Stimulated activated CD4-positive, alpha-beta T cell treated with anti-CD3 and anti-CD28 coated beads, Interleukin-4, amount 100 ng/mL, for 1 hour (primary cell): ENCODE results near the gene THY1.
"Not testable (repeated sequence)": the region's sequence is repeated elsewhere in the genome, so short reads cannot be mapped to it uniquely, and the experiment has no call there.

Source experiments
- DNase-seq: peaks from one replicate; pipeline ENCODE4 v3.0.0-alpha.2; 2020

The THY1 gene

DNA sequence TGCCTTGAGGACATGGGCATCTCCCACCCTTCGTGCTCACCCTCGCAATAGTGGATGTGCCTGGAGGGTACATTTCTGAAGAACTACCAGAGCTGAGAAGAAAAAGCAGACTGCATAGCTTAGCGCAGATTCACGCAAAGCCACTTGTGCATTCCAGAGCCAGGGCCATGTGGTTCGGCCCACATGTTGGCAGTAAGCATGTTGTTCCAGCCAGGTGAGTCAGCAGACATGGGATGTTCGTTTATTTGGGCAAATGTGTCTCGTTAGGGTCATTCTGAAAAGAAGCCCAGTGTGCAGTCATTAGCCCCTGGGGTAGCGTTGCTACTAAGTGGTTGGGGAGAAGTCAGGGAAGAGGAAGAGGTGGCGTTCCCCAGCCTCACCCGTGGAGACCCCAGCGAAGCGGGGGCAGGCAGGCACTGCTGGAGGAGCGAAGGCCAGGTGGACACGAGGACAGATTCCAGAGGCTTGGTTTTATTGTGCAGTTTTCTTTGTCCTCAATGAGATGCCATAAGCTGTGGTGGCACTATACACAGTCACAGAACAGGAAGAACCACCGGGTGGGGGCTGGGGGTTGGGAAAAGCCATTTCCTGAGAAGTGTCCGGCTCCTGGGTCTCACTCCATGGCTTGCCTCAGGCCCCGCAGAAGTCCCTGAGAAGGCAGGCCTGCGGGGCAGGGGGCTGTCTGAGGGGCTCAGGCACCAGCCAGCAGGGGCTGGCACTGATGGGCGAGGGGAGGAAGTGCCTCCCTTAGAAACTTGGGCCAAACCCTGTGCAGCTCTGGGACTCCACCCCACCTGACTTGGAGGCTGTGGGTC is 5.0 kb downstream of the THY1 start:
- no peak for DNase-seq

DNA sequence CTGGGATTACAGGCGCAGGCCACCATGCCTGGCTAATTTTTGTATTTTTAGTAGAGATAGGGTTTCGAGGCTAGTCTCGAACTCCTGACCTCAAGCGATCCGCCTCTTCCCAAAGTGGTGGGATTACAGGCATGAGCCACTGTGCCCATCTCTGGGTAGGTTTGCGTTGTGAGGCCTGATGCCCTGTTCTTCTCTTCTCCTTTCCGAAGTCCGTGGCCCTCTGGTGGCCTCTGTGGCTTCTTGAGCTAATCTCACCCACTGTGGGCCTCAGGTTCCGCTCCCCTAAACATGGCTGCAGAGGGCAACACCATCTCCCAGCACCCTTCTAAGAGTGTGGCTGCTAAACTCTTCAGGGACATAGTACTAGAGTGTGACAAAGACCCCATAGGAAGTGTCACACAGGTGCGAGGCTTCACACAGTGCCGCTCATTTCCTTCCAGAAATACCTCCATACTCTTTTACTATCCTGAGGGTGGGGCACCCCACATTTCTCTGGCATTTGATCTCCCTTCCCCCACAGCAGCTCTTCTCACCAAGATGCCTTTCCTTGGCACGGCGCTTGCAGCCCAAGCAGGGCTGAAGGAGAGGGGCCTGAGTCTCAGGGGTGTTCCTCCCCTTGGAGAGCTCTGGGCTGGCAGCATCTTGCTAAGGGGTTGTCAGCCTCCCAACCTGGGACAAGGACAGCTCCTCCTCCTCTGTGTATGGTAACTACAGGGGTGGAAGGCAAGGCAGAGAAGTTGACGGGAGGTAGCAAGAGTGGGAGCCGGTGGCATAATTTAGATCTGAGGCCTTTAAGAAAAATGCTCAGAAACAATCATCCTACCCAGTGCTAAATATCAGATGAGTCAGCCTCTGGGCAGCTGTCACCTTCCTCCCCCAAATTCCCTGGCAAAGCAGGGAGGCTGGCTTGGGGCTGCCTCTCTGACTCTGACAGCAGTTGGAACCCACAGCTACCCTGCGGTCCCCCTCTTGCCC is 6.1 kb downstream of the THY1 start:
- no peak for DNase-seq

- no peak for DNase-seq
Measured at GRCh38 chr11:119415966-119416365, 7.0 kb downstream of the THY1 start.

DNA sequence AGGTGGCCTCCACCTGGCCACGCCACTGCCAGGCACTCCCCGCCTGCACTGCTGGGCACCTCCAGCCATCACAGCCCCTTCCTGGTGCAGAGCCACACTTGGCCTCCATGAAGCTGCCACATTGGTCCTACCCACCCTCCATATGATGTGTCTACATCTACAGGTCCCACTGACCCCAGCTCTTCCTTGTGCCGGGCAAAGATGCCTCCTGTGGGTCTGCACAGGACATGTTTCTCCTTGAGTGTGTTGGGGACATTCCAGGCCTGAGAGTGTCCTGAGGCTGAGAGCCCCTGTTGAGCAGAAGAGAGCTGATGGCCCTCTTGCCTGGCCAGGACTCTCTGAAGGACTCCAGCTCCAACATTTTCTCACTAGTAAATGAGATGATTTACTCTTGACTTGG is 7.5 kb downstream of the THY1 start:
- DNase-seq, result no peak

- no peak for DNase-seq
Measured at GRCh38 chr11:119414734-119415133, 8.2 kb downstream of the THY1 start.

- DNase-seq, result no peak
Measured at GRCh38 chr11:119414321-119414720, 8.7 kb downstream of the THY1 start.

- no peak for DNase-seq
Measured at GRCh38 chr11:119412072-119412471, 10.9 kb downstream of the THY1 start.

GRCh38 chr11:119410501-119410900 is 12.5 kb downstream of the THY1 start:
- no peak for DNase-seq

- DNase-seq, result no peak
Measured at GRCh38 chr11:119409731-119410130, 13.2 kb downstream of the THY1 start.

DNA sequence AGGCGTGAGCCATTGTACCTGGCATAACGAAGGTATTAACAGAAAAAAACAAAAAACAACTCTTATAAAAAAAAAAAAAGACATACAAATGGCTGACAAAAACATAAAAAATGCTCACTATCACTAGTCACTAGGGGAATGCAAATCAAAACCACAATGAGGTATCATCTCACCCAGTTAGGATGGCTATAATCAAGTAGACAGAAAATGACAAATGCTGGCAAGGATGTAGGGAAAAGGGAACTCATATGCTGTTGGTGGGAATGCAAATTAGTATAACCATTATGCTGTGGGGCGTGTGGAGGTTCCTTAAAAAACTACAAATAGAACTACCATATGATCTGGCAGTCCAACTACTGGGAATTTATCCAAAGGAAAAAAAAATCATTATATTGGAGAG is 17.0 kb downstream of the THY1 start:
- DNase-seq, result no peak

DNA sequence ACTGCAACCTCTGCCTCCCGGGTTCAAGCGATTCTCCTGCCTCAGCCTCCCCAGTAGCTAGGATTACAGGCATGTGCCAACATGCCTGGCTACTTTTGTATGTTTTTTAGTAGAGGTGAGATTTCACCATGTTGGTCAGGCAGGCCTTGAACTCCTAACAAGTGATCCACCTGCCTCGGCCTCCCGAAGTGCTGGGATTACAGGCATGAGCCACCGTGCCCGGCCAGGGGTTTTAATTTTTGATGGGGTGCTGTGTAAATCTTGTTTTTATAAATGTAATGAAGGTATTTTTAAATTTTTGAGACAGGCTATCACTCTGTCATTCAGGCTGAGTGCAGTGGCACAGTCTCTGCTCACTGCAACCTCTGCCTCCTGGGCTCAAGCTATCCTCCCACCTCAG is 17.5 kb downstream of the THY1 start:
- not testable (repeated sequence) for DNase-seq

- DNase-seq, result no peak
Measured at GRCh38 chr11:119404872-119405271, 18.1 kb downstream of the THY1 start.

- no peak for DNase-seq
Measured at GRCh38 chr11:119403021-119403420, 20.0 kb downstream of the THY1 start.

DNA sequence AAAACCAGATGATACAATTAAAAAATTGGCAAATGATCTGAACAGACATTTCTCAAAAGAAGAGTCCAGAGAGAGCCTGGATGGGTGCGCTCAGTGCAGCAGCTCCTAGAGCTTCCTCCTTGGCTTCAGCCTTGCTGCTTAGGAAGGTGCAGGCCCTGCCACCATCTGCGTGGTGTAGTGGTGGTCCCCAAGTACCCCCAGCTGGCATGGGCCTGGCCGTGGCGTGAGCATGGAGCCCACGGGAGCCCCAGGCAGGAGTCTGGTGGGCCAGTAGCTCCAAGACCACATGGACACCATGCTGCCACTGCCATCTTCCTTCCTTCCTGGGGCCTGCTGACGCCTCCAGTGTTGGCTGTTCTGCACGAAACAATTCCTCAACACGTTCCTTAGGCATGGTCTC is 20.5 kb downstream of the THY1 start:
- no peak for DNase-seq

DNA sequence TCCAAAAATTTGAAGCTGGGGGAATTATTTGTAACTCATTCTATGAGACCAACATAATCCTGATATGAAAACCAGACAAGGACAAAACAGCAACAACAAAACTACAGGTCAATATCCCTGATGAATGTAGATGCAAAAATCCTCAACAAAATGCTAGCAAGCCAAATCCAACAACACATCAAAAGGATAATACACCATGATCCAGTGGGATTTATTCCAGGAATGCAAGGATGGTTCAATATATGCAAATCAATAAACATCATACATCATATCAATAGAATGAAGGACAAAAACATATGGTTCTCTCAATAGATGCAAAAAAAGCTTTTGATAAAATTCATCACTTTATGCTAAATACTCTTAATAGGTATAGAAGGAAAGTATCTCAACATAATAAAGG is 22.1 kb downstream of the THY1 start:
- no peak for DNase-seq

- DNase-seq, result no peak
Measured at GRCh38 chr11:119397740-119398139, 25.2 kb downstream of the THY1 start.

- DNase-seq, result no peak
Measured at GRCh38 chr11:119396835-119397234, 26.1 kb downstream of the THY1 start.

DNA sequence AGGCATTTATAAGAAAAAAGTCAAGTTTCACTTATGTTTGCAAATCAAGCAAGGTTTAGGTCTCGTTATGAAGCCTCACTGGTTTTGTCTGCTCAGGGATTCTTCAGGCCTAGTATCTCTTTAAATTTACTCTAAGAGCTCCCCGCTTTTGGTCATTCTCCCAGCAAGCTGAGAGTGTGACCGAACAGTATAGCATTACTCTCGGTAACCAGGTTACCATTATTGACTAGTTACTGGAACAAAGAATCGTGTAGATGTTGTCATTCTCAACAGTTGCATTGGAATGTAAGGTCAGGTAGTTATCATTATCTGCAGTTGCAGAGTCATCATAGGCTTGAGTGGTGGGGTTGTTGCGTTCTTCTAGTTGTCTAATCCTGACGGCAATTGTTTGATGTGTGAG is 31.7 kb downstream of the THY1 start:
- no peak for DNase-seq

DNA sequence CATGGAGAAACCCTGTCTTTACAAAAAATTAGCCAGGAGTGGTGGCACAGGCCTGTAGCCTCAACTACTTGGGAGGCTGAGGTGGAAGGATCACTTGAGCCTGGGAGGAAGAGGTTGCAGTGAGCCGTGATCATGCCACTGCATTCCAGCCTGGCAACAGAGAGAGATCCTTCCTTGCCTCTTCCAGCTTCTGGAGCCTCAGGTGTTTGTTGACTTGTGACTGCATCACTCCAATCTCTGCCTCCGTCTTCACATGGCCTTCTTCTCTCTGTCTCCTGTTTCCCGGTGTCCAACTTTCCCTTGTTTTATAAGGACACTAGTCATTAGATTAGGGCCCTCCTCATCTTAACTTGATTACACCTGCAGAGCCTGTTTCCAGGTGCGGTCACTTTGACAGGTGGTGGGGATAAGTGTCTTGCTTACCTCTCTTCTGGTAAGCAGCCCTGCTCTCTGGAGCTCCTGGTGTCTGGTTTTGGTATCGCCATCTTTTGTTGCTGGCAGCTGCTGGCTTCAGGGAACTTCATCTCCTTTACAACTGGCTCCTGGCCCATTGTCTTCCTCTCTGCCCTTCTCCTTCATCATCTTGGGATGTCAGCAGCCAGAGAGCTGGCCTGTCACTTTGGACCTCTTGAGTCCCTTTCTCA is 33.2 kb downstream of the THY1 start:
- no peak for DNase-seq

DNA sequence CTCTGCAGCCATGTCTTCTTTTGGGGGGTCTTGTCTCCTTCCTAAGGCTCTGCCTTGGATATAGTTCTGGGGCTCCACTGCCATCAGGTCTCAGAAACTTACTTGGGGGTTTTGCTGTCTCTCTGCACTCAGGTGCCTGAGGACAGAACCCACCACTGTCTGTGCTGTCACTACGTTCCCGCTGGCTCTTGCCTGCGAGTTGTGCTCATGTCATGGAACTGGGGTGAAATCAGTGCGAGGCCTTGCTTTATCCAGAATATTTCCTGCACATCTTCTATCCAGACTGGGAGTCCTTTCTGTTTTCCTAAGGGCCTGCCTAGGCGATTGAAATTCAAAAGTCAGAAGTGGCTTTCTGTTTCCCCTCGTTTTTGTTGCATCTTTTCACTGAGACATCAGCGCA is 34.9 kb downstream of the THY1 start:
- no peak for DNase-seq

GRCh38 chr11:119384332-119384731 is 38.6 kb downstream of the THY1 start:
- DNase-seq, result no peak

DNA sequence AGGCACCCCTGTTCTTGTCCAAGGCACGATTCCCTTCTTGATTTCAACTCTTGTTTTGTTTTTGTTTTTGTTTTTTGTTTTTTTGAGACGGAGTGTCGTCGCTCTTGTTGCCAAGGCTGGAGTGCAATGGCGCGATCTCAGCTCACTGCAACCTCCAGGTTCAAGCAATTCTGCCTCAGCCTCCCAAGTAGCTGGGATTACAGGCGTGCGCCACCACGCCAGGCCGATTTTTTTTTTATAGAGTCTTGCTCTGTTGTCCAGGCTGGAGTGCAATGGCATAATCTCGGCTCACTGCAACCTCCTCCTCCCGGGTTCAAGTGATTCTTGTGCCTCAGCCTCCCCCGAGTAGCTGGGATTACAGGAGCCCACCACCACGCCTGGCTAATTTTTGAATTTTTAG is 40.5 kb downstream of the THY1 start:
- not testable (repeated sequence) for DNase-seq

DNA sequence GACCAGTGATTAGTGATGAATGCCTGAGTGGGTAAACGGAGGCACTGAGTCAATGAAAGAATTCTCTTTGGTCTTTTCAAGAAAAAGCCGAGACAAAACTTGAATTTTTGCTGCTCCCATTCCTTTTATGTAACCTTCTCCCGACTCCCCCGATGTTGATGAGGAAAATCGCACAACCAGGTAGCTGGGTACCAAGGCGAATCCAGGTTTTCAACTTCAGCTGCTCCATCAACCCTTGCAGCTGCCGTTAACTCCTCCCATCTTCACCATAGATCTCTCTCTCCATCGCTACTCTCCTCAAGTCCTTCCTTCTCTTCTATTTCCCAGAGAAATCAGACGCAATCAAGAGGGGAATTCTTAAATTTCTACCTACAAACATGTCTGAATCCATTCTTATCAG is 40.9 kb downstream of the THY1 start:
- DNase-seq, result no peak
